ENCODE data around the gene KANK3.

The KANK3 gene

GRCh38 chr19:8337728-8338127, 5.3 kb downstream of the KANK3 start:
- DNase-seq (ENCODE audit: low read depth in 2 of 2), result no peak

GRCh38 chr19:8336660-8337059, 6.4 kb downstream of the KANK3 start:
- DNase-seq (ENCODE audit: low read depth in 2 of 2), result no peak

GRCh38 chr19:8336072-8336569, 6.9 kb downstream of the KANK3 start:
- DNase-seq (ENCODE audit: low read depth in 2 of 2), result no peak

GRCh38 chr19:8335343-8336071, 7.6 kb downstream of the KANK3 start:
- DNase-seq (ENCODE audit: low read depth in 2 of 2), result no peak

GRCh38 chr19:8334458-8335342, 8.4 kb downstream of the KANK3 start:
- no peak for DNase-seq (ENCODE audit: low read depth in 2 of 2)

GRCh38 chr19:8333767-8334457, 9.2 kb downstream of the KANK3 start:
- DNase-seq (ENCODE audit: low read depth in 2 of 2), result no peak

- DNase-seq (ENCODE audit: low read depth in 2 of 2), result no peak
These were observed 9.9 kb downstream of the KANK3 start for GRCh38 chr19:8332976-8333766.

- DNase-seq (ENCODE audit: low read depth in 2 of 2), result no peak
These were observed 11.7 kb downstream of the KANK3 start for GRCh38 chr19:8331263-8331845.

GRCh38 chr19:8329996-8330395, 13.1 kb downstream of the KANK3 start:
- DNase-seq (ENCODE audit: low read depth in 2 of 2), result no peak

GRCh38 chr19:8325454-8325853, 17.6 kb downstream of the KANK3 start:
- DNase-seq (ENCODE audit: low read depth in 2 of 2), result no peak

GRCh38 chr19:8324186-8325050, 18.6 kb downstream of the KANK3 start:
- no peak for DNase-seq (ENCODE audit: low read depth in 2 of 2)

- no peak for DNase-seq (ENCODE audit: low read depth in 2 of 2)
These were observed 19.3 kb downstream of the KANK3 start for GRCh38 chr19:8323781-8324185.

- no peak for DNase-seq (ENCODE audit: low read depth in 2 of 2)
These were observed 20.4 kb downstream of the KANK3 start for GRCh38 chr19:8322638-8322997.

GRCh38 chr19:8321986-8322637, 20.9 kb downstream of the KANK3 start:
- no peak for DNase-seq (ENCODE audit: low read depth in 2 of 2)

- peak; percentile 93 to 96 for DNase-seq (ENCODE audit: low read depth in 2 of 2)
These were observed 21.7 kb downstream of the KANK3 start, which contains the start of the genes NDUFA7 and RPS28 for GRCh38 chr19:8321067-8321985. TSS of gene NDUFA7 (minus strand) at chr19:8321375. CDS start at chr19:8321358, 17 bp downstream. TSS of gene RPS28 (plus strand) at chr19:8321496. CDS start at chr19:8321531, 35 bp downstream.

- no peak for DNase-seq (ENCODE audit: low read depth in 2 of 2)
These were observed 22.4 kb downstream of the KANK3 start for GRCh38 chr19:8320564-8321066.

GRCh38 chr19:8319807-8320520, 23.1 kb downstream of the KANK3 start:
- no peak for DNase-seq (ENCODE audit: low read depth in 2 of 2)
